Stimulated activated CD8-positive, alpha-beta memory T cell treated with anti-CD3 and anti-CD28 coated beads, Interleukin-2, amount 100 ng/mL, for 48 hours (primary cell): Measurements from ENCODE around the gene PDE8B.
A peak's percentile ranks its signal among the peaks of the same experiment; 100 is the strongest.
"Not testable (repeated sequence)": the region's sequence is repeated elsewhere in the genome, so short reads cannot be mapped to it uniquely, and the experiment has no call there.

Experiments used
- DNase-seq, 2 donors: peaks; one replicate each; pipeline ENCODE4 v3.0.0-alpha.2; 2020; ENCODE audit warnings: low read depth in 2 of 2

The PDE8B gene

DNA sequence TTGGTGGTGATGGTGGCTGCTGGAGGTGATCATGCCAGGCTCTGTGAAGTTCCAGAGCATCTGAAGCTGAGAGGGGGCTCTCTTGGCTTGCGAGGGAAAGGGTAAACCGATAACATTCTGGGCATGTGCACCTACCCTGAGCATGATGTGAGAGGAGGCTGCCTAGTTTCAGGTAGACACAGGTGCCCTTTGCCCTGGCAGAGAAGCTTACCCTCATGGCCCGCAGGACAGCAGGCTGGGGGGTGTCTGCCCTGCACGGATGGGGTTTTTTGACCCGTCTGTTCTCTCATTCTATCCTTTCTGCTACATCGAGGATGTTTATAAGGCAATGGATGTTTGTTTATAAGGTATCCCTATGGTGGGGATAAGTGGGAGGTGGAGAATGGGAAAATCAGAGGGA is 148.8 kb downstream of the PDE8B start:
- DNase-seq, result no peak

DNA sequence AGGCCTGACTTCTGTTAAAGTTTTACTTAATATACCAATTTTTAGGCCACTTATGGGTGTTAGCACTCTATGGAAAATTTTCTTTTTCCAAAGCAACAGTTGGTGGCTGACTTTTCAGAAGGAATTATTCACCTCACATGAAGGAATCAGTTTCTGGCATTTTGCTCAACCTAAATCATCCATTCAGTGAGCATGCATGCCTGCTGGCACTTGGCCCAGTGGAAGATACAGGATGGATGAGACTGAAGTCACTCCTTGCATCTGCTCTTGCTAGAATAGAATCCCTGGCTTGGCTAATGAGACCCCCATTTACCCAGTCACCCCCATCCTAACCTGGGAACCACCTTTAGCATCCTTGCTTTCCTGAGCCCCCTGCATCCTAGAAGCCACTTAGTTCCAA is 149.9 kb downstream of the PDE8B start:
- DNase-seq, result no peak

DNA sequence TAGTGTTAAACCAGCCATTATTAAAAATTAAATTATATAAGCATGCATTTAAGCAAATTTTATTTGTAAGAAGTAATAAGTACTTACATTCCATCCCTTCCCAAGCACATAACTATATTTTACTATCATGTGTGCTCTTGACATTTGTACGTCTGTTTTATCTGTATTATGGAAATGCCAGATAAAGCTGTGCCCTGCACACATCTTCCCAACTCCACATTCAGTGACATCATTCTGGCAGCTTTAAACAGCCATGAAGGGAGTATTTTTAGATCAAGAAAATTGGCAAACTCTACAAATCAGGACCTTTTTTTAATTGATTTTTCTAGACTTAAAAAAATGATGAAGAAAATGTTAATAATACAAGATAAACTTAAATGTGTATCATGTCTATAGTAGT is 150.5 kb downstream of the PDE8B start:
- no peak for DNase-seq

GRCh38 chr5:77366717-77367500 is 156.4 kb downstream of the PDE8B start:
- DNase-seq, result no peak

- peak in 1 of 2 donors; percentile 7 for DNase-seq
Observed at GRCh38 chr5:77367741-77368140, 157.3 kb downstream of the PDE8B start.

DNA sequence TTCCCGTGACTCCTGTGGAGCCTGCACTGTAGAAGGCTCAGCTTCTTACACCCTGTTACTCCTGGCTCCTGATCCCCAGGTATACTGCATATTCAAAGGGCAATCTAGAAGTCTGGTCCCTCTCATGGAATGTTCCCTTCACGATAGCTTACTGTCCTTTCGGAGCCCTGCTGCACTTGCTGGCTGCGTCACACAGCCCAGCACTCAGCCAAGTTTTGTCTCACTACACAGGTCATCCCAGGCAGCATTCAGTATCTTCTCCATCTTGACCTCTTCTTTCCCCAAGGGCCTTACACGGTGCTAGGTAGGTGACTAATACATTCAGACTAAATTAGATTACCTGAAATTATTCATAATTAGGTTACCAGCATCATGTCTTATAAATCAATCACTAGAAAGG is 157.9 kb downstream of the PDE8B start:
- DNase-seq, result no peak

GRCh38 chr5:77369566-77369965 is 159.1 kb downstream of the PDE8B start:
- no peak for DNase-seq

DNA sequence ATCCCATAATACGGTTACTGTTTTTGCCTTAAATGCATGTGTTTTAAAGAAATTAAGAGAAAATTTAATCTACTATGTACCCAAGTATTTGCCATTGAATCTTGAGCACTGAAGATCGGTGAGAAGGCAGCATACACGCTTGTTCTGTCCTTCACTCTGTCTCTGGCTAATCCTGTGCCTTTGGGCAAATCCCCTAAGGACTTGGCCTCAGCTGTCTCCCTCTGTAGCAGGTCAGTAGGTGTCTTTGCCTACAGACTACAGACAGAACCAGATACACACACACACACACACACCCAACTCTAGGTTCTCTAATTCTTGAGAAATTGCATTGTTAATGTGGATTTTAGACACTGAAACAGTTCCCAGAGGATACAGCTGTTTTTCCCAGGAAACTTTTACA is 164.2 kb downstream of the PDE8B start:
- DNase-seq, result no peak

GRCh38 chr5:77376609-77377300 is 166.3 kb downstream of the PDE8B start:
- no peak for DNase-seq

DNA sequence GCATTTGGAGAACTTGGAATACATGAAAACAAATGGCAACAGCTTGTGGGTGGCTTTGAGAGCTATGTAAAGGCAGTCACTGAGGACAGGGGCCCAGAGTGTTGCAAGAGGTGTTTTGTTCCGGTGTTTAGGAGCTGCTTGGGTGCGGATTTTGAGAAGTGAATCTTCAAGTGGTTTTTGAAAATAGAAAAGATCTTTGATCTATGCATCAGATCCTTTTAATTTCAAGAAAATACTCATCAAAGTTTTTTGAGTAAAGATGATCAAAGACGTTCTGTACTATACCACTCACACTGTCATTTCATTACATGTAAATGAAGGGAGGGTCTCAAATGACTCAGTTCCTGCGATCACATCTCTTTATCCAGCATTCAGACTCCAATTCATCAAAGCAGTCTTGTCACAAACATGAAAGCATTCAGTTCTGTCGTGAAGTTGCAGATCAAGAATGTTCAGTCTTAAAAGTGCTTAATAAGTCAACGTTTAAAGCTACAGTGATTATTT is 169.1 kb downstream of the PDE8B start:
- DNase-seq, result peak in 1 of 2 donors; percentile 22

DNA sequence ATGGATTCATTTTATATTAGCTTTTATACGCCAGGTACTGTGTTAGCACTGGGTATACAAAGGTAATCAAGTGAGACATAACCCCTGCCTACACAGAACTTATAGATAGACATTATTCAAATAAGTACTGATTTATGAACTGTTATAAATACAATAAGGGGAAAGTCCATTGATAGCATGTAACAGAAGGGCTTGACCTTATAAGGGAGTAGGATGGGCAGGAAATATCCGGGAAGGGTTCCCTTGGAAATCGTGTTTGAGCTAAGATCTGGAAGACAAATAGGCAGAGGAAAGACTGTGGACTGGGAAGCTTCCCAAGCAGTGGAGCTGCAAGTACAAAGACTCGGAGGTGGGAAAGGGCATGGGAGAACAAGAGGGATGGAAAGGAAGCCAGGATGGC is 170.2 kb downstream of the PDE8B start:
- DNase-seq, result no peak

- DNase-seq, result not testable (repeated sequence)
Observed at GRCh38 chr5:77383336-77383735, 172.9 kb downstream of the PDE8B start.

GRCh38 chr5:77386340-77386739 is 175.9 kb downstream of the PDE8B start:
- not testable (repeated sequence) for DNase-seq

DNA sequence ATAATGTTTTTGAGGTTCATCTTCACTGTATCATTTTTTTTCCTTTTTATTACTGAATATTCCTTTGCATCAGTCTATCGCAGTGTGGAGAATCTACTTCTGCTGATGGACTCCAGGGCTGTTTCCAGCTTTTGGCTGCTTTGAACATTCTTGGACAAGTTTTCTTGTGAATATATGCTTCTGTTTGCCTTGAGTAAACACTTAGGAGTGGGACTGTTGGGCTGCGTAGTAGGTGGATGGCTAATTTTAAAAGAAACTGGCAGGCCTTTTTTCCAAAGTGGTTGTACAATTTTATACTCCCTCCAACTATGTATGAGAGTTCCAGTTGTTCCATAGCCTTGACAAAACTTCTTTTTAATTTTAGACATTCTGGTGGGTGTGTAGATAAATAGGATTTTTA is 179.3 kb downstream of the PDE8B start:
- DNase-seq, result no peak

- DNase-seq, result no peak
Observed at GRCh38 chr5:77390221-77390620, 179.7 kb downstream of the PDE8B start.

GRCh38 chr5:77390795-77391194 is 180.3 kb downstream of the PDE8B start:
- no peak for DNase-seq

- no peak for DNase-seq
Observed at GRCh38 chr5:77391240-77391765, 180.8 kb downstream of the PDE8B start.

GRCh38 chr5:77394064-77394715 is 183.7 kb downstream of the PDE8B start:
- DNase-seq, result no peak

DNA sequence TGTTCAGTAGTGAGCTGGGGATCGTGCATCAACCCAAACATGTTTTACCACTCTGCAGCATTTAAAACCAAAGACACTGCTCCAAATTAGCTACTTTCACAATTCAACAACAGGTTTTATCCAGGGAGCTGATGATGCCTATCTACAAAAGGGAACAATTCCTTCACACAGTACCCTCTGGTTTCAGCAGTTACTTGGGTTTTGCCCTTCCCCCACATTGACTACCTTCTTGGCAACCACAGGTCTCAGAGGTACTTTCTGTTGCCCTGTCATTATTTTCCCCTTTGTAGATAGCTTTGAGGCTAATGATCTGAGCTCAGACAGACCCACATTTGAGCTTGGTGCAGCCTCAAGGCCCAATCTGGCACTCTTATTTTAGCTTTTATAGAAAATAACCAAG is 185.5 kb downstream of the PDE8B start:
- no peak for DNase-seq

DNA sequence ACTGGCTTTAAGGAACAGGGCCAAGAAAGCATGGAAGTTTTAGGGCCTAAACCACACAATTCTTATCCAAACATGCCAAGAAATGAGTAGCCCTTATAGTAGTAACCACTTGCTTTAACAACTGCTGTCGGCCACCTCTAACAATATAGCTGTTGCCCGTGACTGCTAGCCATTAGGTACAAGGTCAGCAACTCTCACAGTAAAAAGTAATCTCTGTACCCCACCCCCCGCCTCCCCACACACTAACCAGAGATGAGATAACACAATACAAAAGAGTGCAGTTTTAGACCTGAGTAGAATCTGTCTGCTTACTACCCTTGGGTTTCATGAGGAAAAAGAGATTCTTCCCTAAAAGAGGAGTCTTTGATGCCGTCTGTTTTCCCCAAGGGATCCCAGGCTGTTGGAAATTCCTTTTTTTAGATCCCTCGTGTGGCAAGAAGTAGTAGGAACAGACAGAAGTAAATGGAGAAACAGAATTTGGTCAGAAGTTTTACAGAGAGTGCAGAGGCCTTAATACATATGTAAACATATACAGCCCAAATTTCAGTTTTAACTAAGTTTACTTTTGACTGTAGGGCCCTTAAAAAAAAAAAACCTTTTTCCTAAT is 187.3 kb downstream of the PDE8B start:
- no peak for DNase-seq

- DNase-seq, result no peak
Observed at GRCh38 chr5:77398458-77398857, 188.0 kb downstream of the PDE8B start.

GRCh38 chr5:77398896-77399295 is 188.4 kb downstream of the PDE8B start:
- no peak for DNase-seq
